K562 (cell line): ENCODE measurements around the gene PLXNB2. TPM values are rescaled to one million over a fixed set of nuclear protein-coding genes. Genes with fewer than 3 reads are reported as not detected.

Source experiments
- BRF1 ChIP-seq: IDR thresholded peaks from 3 replicates; pipeline ENCODE4 v1.6.1; 2011; ENCODE audit warnings: borderline replicate concordance, mild to moderate bottlenecking; ENCODE audit not compliant: insufficient read length; ENCODE audit errors: extremely low read depth
- CREM ChIP-seq: IDR thresholded peaks from 2 replicates; pipeline ENCODE4 v1.6.1; 2014; ENCODE audit warnings: antibody characterized with exemption, low read depth
- EP400 ChIP-seq: fragments of 450-650 bp; IDR thresholded peaks from 2 replicates; pipeline ENCODE4 v1.6.1; 2017; ENCODE audit warnings: antibody characterized with exemption, mild to moderate bottlenecking, moderate library complexity
- ERF ChIP-seq: fragments of 450-650 bp; formaldehyde crosslinking; IDR thresholded peaks from 2 replicates; pipeline ENCODE4 v1.4.0; 2020; ENCODE audit warnings: mild to moderate bottlenecking, mixed read lengths
- FOXK2 ChIP-seq, 2 experiments: fragments of 450-650 bp; IDR thresholded peaks in 1 of 2; conservative IDR thresholded peaks in 1 of 2; 2 replicates each; pipeline ENCODE4 v1.6.1; 2016; ENCODE audit warnings: low read depth in 2 of 2, mild to moderate bottlenecking in 1 of 2
- FUS ChIP-seq: fragments of 200-400 bp; formaldehyde crosslinking; optimal IDR thresholded peaks from 2 replicates; pipeline ENCODE3; 2017; ENCODE audit warnings: low read depth, low read length
- HDGF ChIP-seq: fragments of 450-650 bp; IDR thresholded peaks from 2 replicates; pipeline ENCODE4 v1.6.1; 2016
- HEY1 ChIP-seq: fragments of 250-450 bp; sonication (Bioruptor Pico); IDR thresholded peaks from 2 replicates; pipeline ENCODE4 v1.5.0; 2020; ENCODE audit warnings: mild to moderate bottlenecking, moderate library complexity, borderline replicate concordance
- JUND ChIP-seq, 2 experiments: IDR thresholded peaks; 2 replicates in 1 of 2; 3 replicates in 1 of 2; pipeline ENCODE4 v1.6.1; 2011; ENCODE audit warnings: borderline replicate concordance in 2 of 2, low read depth in 2 of 2, low read length in 2 of 2, improper control_type of control experiment in 1 of 2, missing biosample characterization in 1 of 2, missing genetic modification characterization in 1 of 2, missing genetic modification reagents in 1 of 2
- KDM2B ChIP-seq: fragments of 250-450 bp; sonication (Bioruptor Pico); IDR thresholded peaks from 2 replicates; pipeline ENCODE4 v1.8.0; 2021; ENCODE audit warnings: mild to moderate bottlenecking, moderate library complexity
- MLLT1 ChIP-seq, 2 experiments: fragments of 450-650 bp; IDR thresholded peaks; 2 replicates each; pipeline ENCODE4 v1.6.1; 2016
- NONO ChIP-seq, 2 experiments: fragments of 200-400 bp in 1 of 2; fragments of 450-650 bp in 1 of 2; formaldehyde crosslinking in 1 of 2; IDR thresholded peaks; 2 replicates each; pipeline ENCODE4 v1.6.1; 2017; ENCODE audit warnings: low read depth in 2 of 2, mild to moderate bottlenecking in 2 of 2, moderate library complexity in 2 of 2, low read length in 1 of 2
- PRPF4 ChIP-seq: fragments of 200-400 bp; formaldehyde crosslinking; IDR thresholded peaks from one replicate; pipeline ENCODE4 v1.6.1; 2017; ENCODE audit warnings: low read length, low read depth, mild to moderate bottlenecking; ENCODE audit not compliant: insufficient read depth, poor library complexity, severe bottlenecking
- RAD21 ChIP-seq, 2 experiments: fragments of 250-450 bp in 1 of 2; fragments of 450-650 bp in 1 of 2; sonication (Bioruptor Pico) in 1 of 2; formaldehyde crosslinking in 1 of 2; IDR thresholded peaks in 1 of 2; conservative IDR thresholded peaks in 1 of 2; 2 replicates each; pipeline versions ENCODE4 v1.4.0 to v1.8.0; 2020 to 2022; ENCODE audit warnings: mild to moderate bottlenecking in 2 of 2, moderate library complexity in 1 of 2
- RBM25 ChIP-seq: fragments of 200-400 bp; formaldehyde crosslinking; IDR thresholded peaks from 2 replicates; pipeline ENCODE4 v1.6.1; 2018; ENCODE audit warnings: low read length, low read depth, moderate library complexity; ENCODE audit not compliant: severe bottlenecking
- RFX5 ChIP-seq: IDR thresholded peaks from 2 replicates; pipeline ENCODE4 v1.6.1; 2011; ENCODE audit warnings: low read depth, mild to moderate bottlenecking, improper control_type of control experiment, low read length
- VEZF1 ChIP-seq: fragments of 200-800 bp; sonication (Bioruptor generic); IDR thresholded peaks from 2 replicates; pipeline ENCODE4 v1.6.1; 2017; ENCODE audit warnings: missing genetic modification characterization, missing compliant biosample characterization
- ZBTB17 ChIP-seq: fragments of 450-650 bp; formaldehyde crosslinking; IDR thresholded peaks from 2 replicates; pipeline ENCODE4 v1.4.0; 2020; ENCODE audit warnings: mild to moderate bottlenecking
- ZNF134 ChIP-seq: fragments of 250-450 bp; sonication (Bioruptor Pico); conservative IDR thresholded peaks from 2 replicates; pipeline ENCODE4 v1.4.0; 2020
- ZNF175 ChIP-seq: fragments of 200-800 bp; sonication (Bioruptor generic); IDR thresholded peaks from 2 replicates; pipeline ENCODE4 v1.6.1; 2016; ENCODE audit warnings: low read depth, mild to moderate bottlenecking, missing genetic modification characterization, missing compliant biosample characterization
- ZNF740 ChIP-seq, 3 experiments: fragments of 200-800 bp in 1 of 3; sonication (Bioruptor generic) in 1 of 3; sonication (generic) in 1 of 3; formaldehyde crosslinking in 1 of 3; IDR thresholded peaks; 2 replicates each; pipeline versions ENCODE4 v1.6.1 to v1.8.0; 2016 to 2022; ENCODE audit warnings: mild to moderate bottlenecking in 2 of 3, missing compliant biosample characterization in 2 of 3, missing genetic modification characterization in 2 of 3, missing genetic modification reagents in 1 of 3
- ZSCAN29 ChIP-seq: fragments of 450-650 bp; IDR thresholded peaks from 2 replicates; pipeline ENCODE4 v1.6.1; 2017
- polyA plus RNA-seq, 8 experiments: library from polyadenylated mRNA; depleted of rRNA in 4 of 8; stranded (reverse) in 5 of 8; unstranded in 3 of 8; fragments of >200 nt; fragmentation: Nextera tagmentation in 2 of 8; fragmentation: Illumina TruSeq in 1 of 8; extraction: Ambion mirVana in 2 of 8; extraction: Trizol in 1 of 8; gene quantifications; 2 replicates each; pipeline versions ENCODE4 v1.2.1 to v1.2.3, GENCODE V29; 2011 to 2014; ENCODE audit warnings: inconsistent platforms in 1 of 8, missing spikeins in 1 of 8
- total RNA-seq, 7 experiments: library from RNA; depleted of rRNA in 6 of 7; stranded (reverse); fragments of >200 nt in 6 of 7; fragmentation: Illumina TruSeq in 2 of 7; extraction: Trizol in 2 of 7; gene quantifications; 2 replicates each; pipeline versions ENCODE4 v1.2.1 to v1.2.3, GENCODE V29; 2011 to 2021; ENCODE audit warnings: low replicate concordance in 1 of 7

The PLXNB2 gene
- total and polyA plus RNA-seq, 9 of the 15 experiments (the other 6 are each of a cell fraction or from before 2014, with no cell fraction given) = 0.15 to 45.1 (median 13.6) TPM

- TF ChIP-seq ZNF740 (CRISPR knock-in tag; IDR thresholded peaks at IDR 0.05) (no peak; the same call in 1 of the 2 replicates), ZNF740 (tag; IDR thresholded peaks at IDR 0.05) (no peak), HDGF (no peak), PRPF4 (no peak), FOXK2 (conservative IDR thresholded peaks at IDR 0.05 in 1 of 2, IDR thresholded peaks at IDR 0.05 in 1 of 2; ENCODE audit: low read depth in 2 of 2) (0 out of 4 replicates have a peak, but pooled peaks of 1 of the 2 experiments have one; percentile 33), RFX5 (no peak), VEZF1 (CRISPR knock-in tag) (peak; percentile 55), RBM25 (peak; percentile 96), ZBTB17 (CRISPR knock-in tag) (0 out of 2 replicates have a peak, but pooled peaks have one; percentile 23), NONO (IDR thresholded peaks at IDR 0.05; ENCODE audit: low read depth in 2 of 2, low read length in 1 of 2) (0 out of 4 replicates have a peak, but pooled peaks of 1 of the 2 experiments have one; percentile 19), ZNF134 (CRISPR knock-in tag) (no peak), ERF (CRISPR knock-in tag) (no peak), CREM (no peak), EP400 (no peak; the same call in 1 of the 2 replicates), ZNF175 (CRISPR knock-in tag) (no peak), BRF1 (no peak), FUS (peak; percentile 59), RAD21 (CRISPR knock-in tag; conservative IDR thresholded peaks at IDR 0.05 in 1 of 2, IDR thresholded peaks at IDR 0.05 in 1 of 2) (no peak), HEY1 (CRISPR knock-in tag) (no peak), KDM2B (CRISPR knock-in tag) (no peak), MLLT1 (IDR thresholded peaks at IDR 0.05) (no peak), JUND (IDR thresholded peaks at IDR 0.05; ENCODE audit: borderline replicate concordance, low read depth, low read length) (no peak), JUND (tag; IDR thresholded peaks at IDR 0.05; ENCODE audit: borderline replicate concordance, low read depth, low read length) (no peak), ZSCAN29 (0 out of 2 replicates have a peak, but pooled peaks have one; percentile 37)
These were observed 56.6 kb downstream of the PLXNB2 start, which contains the start of gene HDAC10 (continued) for GRCh38 chr22:50250555-50251476.
